ENCODE data around the gene MTRR.

- TF ChIP-seq CTCF (IDR thresholded peaks at IDR 0.05), result no peak
- no peak for TF ChIP-seq POLR2AphosphoS5 (IDR thresholded peaks at IDR 0.05; ENCODE audit: low read depth, low read length)
- no peak for TF ChIP-seq REST (IDR thresholded peaks at IDR 0.05; ENCODE audit: insufficient read depth in 1 of 2, low read depth in 2 of 2, low read length in 1 of 2)
- TF ChIP-seq TCF7L2 (IDR thresholded peaks at IDR 0.05; ENCODE audit: low read depth, low read length), result no peak
These were observed 25.5 kb downstream of the MTRR start for GRCh38 chr5:7894439-7894838.
